IMR-90 (cell line): ENCODE results near the gene SNCG. TPM values are rescaled to one million over a fixed set of nuclear protein-coding genes. Genes with fewer than 3 reads are reported as not detected.
"Not testable (repeated sequence)": the region's sequence is repeated elsewhere in the genome, so short reads cannot be mapped to it uniquely, and the experiment has no call there.

Experiments used
- ATAC-seq: fragments of 200-7000 bp; cut with Tn5 transposase; 2 replicates; pipeline ENCODE4 v1.9.1; 2020; ENCODE audit warnings: low read depth, mild to moderate bottlenecking, moderate library complexity
- BruUV-seq: library from RNA; stranded (reverse); fragments of 400-500 nt; replicated peaks from 2 replicates; lab custom pipeline; 2021; lab: Mats Ljungman, UMichigan
- CTCF ChIA-PET: fragments of 300-600 bp; formaldehyde crosslinking; extraction: SDS; loops from one replicate; lab custom pipeline; 2021; ENCODE audit warnings: antibody characterized with exemption; lab: Yijun Ruan, JAX
- POLR2A ChIA-PET: fragments of 300-600 bp; sonication (Branson Sonifier 250); formaldehyde crosslinking; loops from one replicate; lab custom pipeline; 2022; ENCODE audit warnings: antibody characterized with exemption; ENCODE audit not compliant: unreplicated experiment; lab: Charles Lee
- DNase-seq: peaks from one replicate; pipeline ENCODE4 v3.0.0; 2013
- H2AFZ ChIP-seq: replicated peaks from 2 replicates; pipeline ENCODE3; 2013; ENCODE audit warnings: low read length, mild to moderate bottlenecking; ENCODE audit not compliant: poor library complexity
- H2AK5ac ChIP-seq: 2 replicates; pipeline ENCODE4 v1.6.1; 2013; ENCODE audit warnings: low read depth, low read length, inconsistent platforms
- H2AK9ac ChIP-seq: replicated peaks from 2 replicates; pipeline ENCODE3; 2013; ENCODE audit warnings: mild to moderate bottlenecking, low read depth, low read length, moderate library complexity; ENCODE audit not compliant: poor library complexity
- H2BK120ac ChIP-seq: 2 replicates; pipeline ENCODE4 v1.6.1; 2013; ENCODE audit warnings: low read depth, low read length, inconsistent platforms
- H2BK15ac ChIP-seq: 3 replicates; pipeline ENCODE4 v1.6.1; 2013; ENCODE audit warnings: low read depth, low read length, inconsistent platforms
- H2BK20ac ChIP-seq: 2 replicates; pipeline ENCODE4 v1.6.1; 2013; ENCODE audit warnings: low read depth, mild to moderate bottlenecking, inconsistent platforms, low read length, moderate library complexity
- H2BK5ac ChIP-seq: 2 replicates; pipeline ENCODE4 v1.6.1; 2013; ENCODE audit warnings: mild to moderate bottlenecking, low read depth, low read length, inconsistent platforms; ENCODE audit not compliant: poor library complexity, severe bottlenecking
- H3K14ac ChIP-seq: replicated peaks from 2 replicates; pipeline ENCODE4 v1.6.1; 2013; ENCODE audit warnings: low read depth, low read length, inconsistent platforms
- H3K18ac ChIP-seq: 2 replicates; pipeline ENCODE4 v1.6.1; 2013; ENCODE audit warnings: low read depth, low read length, control low read depth
- H3K23ac ChIP-seq: 2 replicates; pipeline ENCODE4 v1.6.1; 2013; ENCODE audit warnings: low read depth, low read length, inconsistent platforms
- H3K27ac ChIP-seq: 2 replicates; pipeline ENCODE4 v1.5.1; 2013; ENCODE audit warnings: mild to moderate bottlenecking, control low read depth, low read length; ENCODE audit not compliant: insufficient read depth
- H3K27me3 ChIP-seq: 2 replicates; pipeline ENCODE4 v1.6.1; 2013; ENCODE audit warnings: low read length; ENCODE audit not compliant: control insufficient read depth, insufficient read depth
- H3K36me3 ChIP-seq: 2 replicates; pipeline ENCODE4 v1.6.1; 2013; ENCODE audit warnings: low read length, mixed read lengths; ENCODE audit not compliant: control insufficient read depth, insufficient read depth
- H3K4ac ChIP-seq: 2 replicates; pipeline ENCODE4 v1.6.1; 2013; ENCODE audit warnings: low read depth, low read length, inconsistent platforms
- H3K4me1 ChIP-seq: 2 replicates; pipeline ENCODE4 v1.6.1; 2013; ENCODE audit warnings: low read length, mixed read lengths; ENCODE audit not compliant: control insufficient read depth, insufficient read depth
- H3K4me2 ChIP-seq: 2 replicates; pipeline ENCODE4 v1.6.1; 2013; ENCODE audit warnings: low read depth, mild to moderate bottlenecking, control low read depth, low read length, moderate library complexity
- H3K4me3 ChIP-seq: 2 replicates; pipeline ENCODE4 v1.5.1; 2013; ENCODE audit warnings: low read depth, mild to moderate bottlenecking, control low read depth, low read length, moderate library complexity; ENCODE audit not compliant: insufficient read depth
- H3K56ac ChIP-seq: 2 replicates; pipeline ENCODE4 v1.6.1; 2013; ENCODE audit warnings: low read length, inconsistent platforms; ENCODE audit not compliant: insufficient read depth; ENCODE audit errors: extremely low read depth
- H3K79me1 ChIP-seq, 2 experiments: 2 replicates each; pipeline ENCODE4 v1.6.1; 2013; ENCODE audit warnings: low read length in 2 of 2, inconsistent platforms in 1 of 2, low read depth in 1 of 2
- H3K9ac ChIP-seq: 2 replicates; pipeline ENCODE4 v1.6.1; 2013; ENCODE audit warnings: low read depth, low read length, control low read depth
- H3K9me1 ChIP-seq: 2 replicates; pipeline ENCODE4 v1.6.1; 2013; ENCODE audit warnings: low read length, inconsistent platforms; ENCODE audit not compliant: insufficient read depth
- H3K9me3 ChIP-seq: 2 replicates; pipeline ENCODE4 v1.6.1; 2013; ENCODE audit warnings: low read length; ENCODE audit not compliant: control insufficient read depth, insufficient read depth
- H4K20me1 ChIP-seq: 2 replicates; pipeline ENCODE4 v1.6.1; 2013; ENCODE audit warnings: low read length, inconsistent platforms; ENCODE audit not compliant: insufficient read depth
- H4K5ac ChIP-seq: 2 replicates; pipeline ENCODE4 v1.6.1; 2013; ENCODE audit warnings: mild to moderate bottlenecking, low read depth, low read length, control low read depth
- H4K8ac ChIP-seq, 2 experiments: 2 replicates each; pipeline ENCODE4 v1.6.1; 2013; ENCODE audit warnings: low read depth in 2 of 2, low read length in 2 of 2, control low read depth in 1 of 2, inconsistent platforms in 1 of 2
- H4K91ac ChIP-seq: 2 replicates; pipeline ENCODE4 v1.6.1; 2013; ENCODE audit warnings: low read depth, low read length, inconsistent platforms; ENCODE audit not compliant: insufficient read depth
- WGBS, 2 experiments: methylation state at CpG; one replicate each; pipeline versions ENCODE4 v1.1.5 to v1.1.7; 2013; ENCODE audit warnings: missing lambda C conversion rate in 2 of 2; ENCODE audit not compliant: insufficient read length in 1 of 2; ENCODE audit errors: extremely low coverage in 2 of 2; 5-methylcytosine and 5-hydroxymethylcytosine counted together
- dilution Hi-C: fragments of 300-500 bp; cut with HindIII; formaldehyde crosslinking; loops from one replicate; pipeline ENCODE4 v1.14.3; 2018; ENCODE audit warnings: low sequenced_read_pairs; ENCODE audit not compliant: unreplicated experiment
- in situ Hi-C: fragments of 300-500 bp; cut with MboI; formaldehyde crosslinking; loops from 3 replicates; pipeline ENCODE4 v1.14.3; 2019; ENCODE audit warnings: low sequenced_read_pairs, inconsistent platforms, mixed read lengths
- intact Hi-C: fragments of 100-400 bp; cut with micrococcal nuclease; formaldehyde crosslinking; loops from 2 replicates; pipeline ENCODE4 v1.10.0; 2022
- polyA plus RNA-seq, 3 experiments: library from polyadenylated mRNA; depleted of rRNA; stranded (reverse); fragments of >200 nt; gene quantifications; 2 replicates each; pipeline ENCODE4 v1.2.3, GENCODE V29; 2012; ENCODE audit warnings: low replicate concordance in 1 of 3
- total RNA-seq: library from RNA; depleted of rRNA; stranded (reverse); fragments of >200 nt; gene quantifications from 2 replicates; pipeline ENCODE4 v1.2.3, GENCODE V29; 2012

SNCG gene
- total and polyA plus RNA-seq, 2 of the 4 experiments (the other 2 are of a cell fraction) = 10.6 to 19.0 TPM

DNA sequence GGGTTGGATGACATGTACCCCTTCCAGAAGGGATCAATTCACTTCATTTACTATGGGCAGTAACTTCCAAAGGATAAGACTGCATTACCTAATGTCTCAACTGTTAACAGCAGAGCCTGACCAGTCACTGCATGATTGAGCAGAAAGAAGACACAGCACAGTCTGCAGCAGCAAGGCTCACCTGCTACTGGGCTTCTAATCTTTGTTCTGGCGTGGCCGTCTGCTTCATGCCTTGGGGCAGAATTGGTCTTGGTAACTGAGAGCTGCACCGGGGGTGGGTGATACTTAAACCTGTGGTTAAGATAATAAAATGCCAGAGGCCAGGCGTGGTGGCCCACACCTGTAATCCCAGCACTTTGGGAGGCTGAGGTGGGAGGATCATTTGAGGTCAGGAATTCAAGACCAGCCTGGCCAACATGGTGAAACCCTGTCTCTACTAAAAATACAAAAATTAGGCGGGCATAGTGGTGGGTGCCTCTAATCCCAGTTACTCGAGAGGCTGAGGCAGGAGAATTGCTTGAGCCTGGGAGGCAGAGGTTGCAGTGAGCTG lies 24.2 kb upstream of the SNCG start:
- H2AK5ac ChIP-seq, H3K56ac ChIP-seq, H4K20me1 ChIP-seq, H3K9me3 ChIP-seq, H4K8ac ChIP-seq, H2BK120ac ChIP-seq, H3K9ac ChIP-seq, H3K4me2 ChIP-seq, ATAC-seq, H3K4ac ChIP-seq, H2BK5ac ChIP-seq, H4K5ac ChIP-seq, H3K79me1 ChIP-seq, intact Hi-C loops, H2AK9ac ChIP-seq, H2BK20ac ChIP-seq, H2BK15ac ChIP-seq, H3K4me3 ChIP-seq, H3K4me1 ChIP-seq, POLR2A ChIA-PET, H3K18ac ChIP-seq, H3K23ac ChIP-seq, H3K36me3 ChIP-seq, H3K27me3 ChIP-seq, H3K14ac ChIP-seq, dilution Hi-C loops, H3K27ac ChIP-seq, in situ Hi-C loops, H2AFZ ChIP-seq, DNase-seq, BruUV-seq, CTCF ChIA-PET, H4K91ac ChIP-seq: not testable (repeated sequence)
- 82% methylated on average over 2 of the region's 6 CpGs; no CpG with 5 or more reads in 1 of the 2 experiments for WGBS, 2 experiments
- H3K9me1 ChIP-seq = peaks cover 24% of the 10 kb centered on the region
